Measurements from ENCODE around the gene AHDC1.

Gene AHDC1

GRCh38 chr1:27552911-27553420 lies 51.0 kb downstream of the AHDC1 start:
- H3K36me3 ChIP-seq (ENCODE audit: control insufficient read depth, insufficient read depth, low read length) = peaks cover 34% of the 10 kb centered on the region
- no peak overlapping the region for H3K4me3 ChIP-seq (ENCODE audit: low read depth, low read length)
- H3K4me1 ChIP-seq (ENCODE audit: control insufficient read depth, insufficient read depth, low read length) = peaks cover 13% of the 10 kb centered on the region
- H3K27me3 ChIP-seq (ENCODE audit: control insufficient read depth, insufficient read depth, low read length) = no peaks in the 10 kb centered on the region
- H3K9me3 ChIP-seq (ENCODE audit: control insufficient read depth, insufficient read depth, low read length) = no peaks in the 10 kb centered on the region
- no peak overlapping the region for H3K9ac ChIP-seq (ENCODE audit: low read depth, low read length)

GRCh38 chr1:27551953-27552312 lies 52.0 kb downstream of the AHDC1 start:
- Histone ChIP-seq H3K4me3 (ENCODE audit: low read depth, low read length) (no peak overlapping the region), H3K27me3 (ENCODE audit: control insufficient read depth, insufficient read depth, low read length) (no peaks in the 10 kb centered on the region), H3K36me3 (ENCODE audit: control insufficient read depth, insufficient read depth, low read length) (peaks cover 43% of the 10 kb centered on the region), H3K9ac (ENCODE audit: low read depth, low read length) (no peak overlapping the region), H3K4me1 (ENCODE audit: control insufficient read depth, insufficient read depth, low read length) (peaks cover 6% of the 10 kb centered on the region), H3K9me3 (ENCODE audit: control insufficient read depth, insufficient read depth, low read length) (no peaks in the 10 kb centered on the region)

- peaks cover 43% of the 10 kb centered on the region for H3K36me3 ChIP-seq (ENCODE audit: control insufficient read depth, insufficient read depth, low read length)
These were observed 52.6 kb downstream of the AHDC1 start for GRCh38 chr1:27551170-27551952.

GRCh38 chr1:27550510-27551169 lies 53.3 kb downstream of the AHDC1 start:
- H3K27me3 ChIP-seq (ENCODE audit: control insufficient read depth, insufficient read depth, low read length) = no peaks in the 10 kb centered on the region
- H3K9ac ChIP-seq (ENCODE audit: low read depth, low read length) = no peak overlapping the region
- H3K36me3 ChIP-seq (ENCODE audit: control insufficient read depth, insufficient read depth, low read length) = peaks cover 50% of the 10 kb centered on the region
- H3K4me3 ChIP-seq (ENCODE audit: low read depth, low read length) = no peak overlapping the region
- no peaks in the 10 kb centered on the region for H3K4me1 ChIP-seq (ENCODE audit: control insufficient read depth, insufficient read depth, low read length)
- no peaks in the 10 kb centered on the region for H3K9me3 ChIP-seq (ENCODE audit: control insufficient read depth, insufficient read depth, low read length)

More at GRCh38 chr1:27551170-27551952, 52.6 kb downstream of the AHDC1 start:
- H3K27me3 ChIP-seq (ENCODE audit: control insufficient read depth, insufficient read depth, low read length) = no peaks in the 10 kb centered on the region
- no peaks in the 10 kb centered on the region for H3K9me3 ChIP-seq (ENCODE audit: control insufficient read depth, insufficient read depth, low read length)
- H3K9ac ChIP-seq (ENCODE audit: low read depth, low read length) = no peak overlapping the region
- peaks cover 3% of the 10 kb centered on the region for H3K4me1 ChIP-seq (ENCODE audit: control insufficient read depth, insufficient read depth, low read length)
- H3K4me3 ChIP-seq (ENCODE audit: low read depth, low read length) = no peak overlapping the region

- no peaks in the 10 kb centered on the region for H3K4me1 ChIP-seq (ENCODE audit: control insufficient read depth, insufficient read depth, low read length)
- no peak overlapping the region for H3K4me3 ChIP-seq (ENCODE audit: low read depth, low read length)
- no peak overlapping the region for H3K9ac ChIP-seq (ENCODE audit: low read depth, low read length)
- H3K9me3 ChIP-seq (ENCODE audit: control insufficient read depth, insufficient read depth, low read length) = no peaks in the 10 kb centered on the region
- no peaks in the 10 kb centered on the region for H3K27me3 ChIP-seq (ENCODE audit: control insufficient read depth, insufficient read depth, low read length)
- peaks cover 54% of the 10 kb centered on the region for H3K36me3 ChIP-seq (ENCODE audit: control insufficient read depth, insufficient read depth, low read length)
These were observed 54.0 kb downstream of the AHDC1 start for GRCh38 chr1:27549807-27550408.

- no peaks in the 10 kb centered on the region for H3K4me1 ChIP-seq (ENCODE audit: control insufficient read depth, insufficient read depth, low read length)
- H3K9ac ChIP-seq (ENCODE audit: low read depth, low read length) = no peak overlapping the region
- no peaks in the 10 kb centered on the region for H3K9me3 ChIP-seq (ENCODE audit: control insufficient read depth, insufficient read depth, low read length)
- no peaks in the 10 kb centered on the region for H3K27me3 ChIP-seq (ENCODE audit: control insufficient read depth, insufficient read depth, low read length)
- H3K4me3 ChIP-seq (ENCODE audit: low read depth, low read length) = no peak overlapping the region
- H3K36me3 ChIP-seq (ENCODE audit: control insufficient read depth, insufficient read depth, low read length) = peaks cover 56% of the 10 kb centered on the region
These were observed 54.9 kb downstream of the AHDC1 start for GRCh38 chr1:27548858-27549719.

- Histone ChIP-seq H3K4me1 (ENCODE audit: control insufficient read depth, insufficient read depth, low read length) (no peaks in the 10 kb centered on the region), H3K27me3 (ENCODE audit: control insufficient read depth, insufficient read depth, low read length) (no peaks in the 10 kb centered on the region), H3K9me3 (ENCODE audit: control insufficient read depth, insufficient read depth, low read length) (no peaks in the 10 kb centered on the region), H3K36me3 (ENCODE audit: control insufficient read depth, insufficient read depth, low read length) (peaks cover 56% of the 10 kb centered on the region), H3K9ac (ENCODE audit: low read depth, low read length) (no peak overlapping the region), H3K4me3 (ENCODE audit: low read depth, low read length) (no peak overlapping the region)
These were observed 55.6 kb downstream of the AHDC1 start for GRCh38 chr1:27548136-27548853.

- Histone ChIP-seq H3K9me3 (ENCODE audit: control insufficient read depth, insufficient read depth, low read length) (no peaks in the 10 kb centered on the region), H3K4me3 (ENCODE audit: low read depth, low read length) (no peak overlapping the region), H3K4me1 (ENCODE audit: control insufficient read depth, insufficient read depth, low read length) (no peaks in the 10 kb centered on the region), H3K27me3 (ENCODE audit: control insufficient read depth, insufficient read depth, low read length) (no peaks in the 10 kb centered on the region), H3K9ac (ENCODE audit: low read depth, low read length) (no peak overlapping the region), H3K36me3 (ENCODE audit: control insufficient read depth, insufficient read depth, low read length) (peaks cover 51% of the 10 kb centered on the region)
These were observed 56.5 kb downstream of the AHDC1 start for GRCh38 chr1:27547220-27548116.

GRCh38 chr1:27545876-27546275 lies 58.1 kb downstream of the AHDC1 start:
- Histone ChIP-seq H3K27me3 (ENCODE audit: control insufficient read depth, insufficient read depth, low read length) (no peaks in the 10 kb centered on the region), H3K36me3 (ENCODE audit: control insufficient read depth, insufficient read depth, low read length) (peaks cover 43% of the 10 kb centered on the region), H3K4me1 (ENCODE audit: control insufficient read depth, insufficient read depth, low read length) (no peaks in the 10 kb centered on the region), H3K9me3 (ENCODE audit: control insufficient read depth, insufficient read depth, low read length) (no peaks in the 10 kb centered on the region), H3K4me3 (ENCODE audit: low read depth, low read length) (no peak overlapping the region), H3K9ac (ENCODE audit: low read depth, low read length) (no peak overlapping the region)

GRCh38 chr1:27545271-27545670 lies 58.7 kb downstream of the AHDC1 start:
- peaks cover 38% of the 10 kb centered on the region for H3K36me3 ChIP-seq (ENCODE audit: control insufficient read depth, insufficient read depth, low read length)

More at GRCh38 chr1:27545271-27545670, 58.7 kb downstream of the AHDC1 start:
- H3K4me3 ChIP-seq (ENCODE audit: low read depth, low read length) = no peak overlapping the region
- no peak overlapping the region for H3K9ac ChIP-seq (ENCODE audit: low read depth, low read length)
- H3K4me1 ChIP-seq (ENCODE audit: control insufficient read depth, insufficient read depth, low read length) = peaks cover 3% of the 10 kb centered on the region
- no peaks in the 10 kb centered on the region for H3K9me3 ChIP-seq (ENCODE audit: control insufficient read depth, insufficient read depth, low read length)
- no peaks in the 10 kb centered on the region for H3K27me3 ChIP-seq (ENCODE audit: control insufficient read depth, insufficient read depth, low read length)
